Esophagus muscularis mucosa (tissue), 4 donors: Measurements from ENCODE around the gene EED. TPM values are rescaled to one million over a fixed set of nuclear protein-coding genes. Genes with fewer than 3 reads are reported as not detected.

Experiments used
- DNase-seq: peaks from one replicate; pipeline ENCODE4 v3.0.0-alpha.2; 2017; ENCODE audit errors: extremely low spot score
- H3K27ac ChIP-seq, 4 donors: fragments of 200-600 bp; sonication (generic); replicated peaks in 1 of 4; 1 replicate in 3 of 4; 2 replicates in 1 of 4; pipeline ENCODE4 v1.5.1; 2016 to 2019; ENCODE audit warnings: mild to moderate bottlenecking in 1 of 4
- H3K27me3 ChIP-seq, 4 donors: fragments of 200-600 bp; sonication (generic); one replicate each; pipeline versions ENCODE4 v1.5.1 to v1.6.0; 2016 to 2019
- H3K36me3 ChIP-seq, 4 donors: fragments of 200-600 bp; sonication (generic); one replicate each; pipeline ENCODE4 v1.5.1; 2016 to 2019
- H3K4me1 ChIP-seq, 4 donors: fragments of 200-600 bp; sonication (generic); one replicate each; pipeline ENCODE4 v1.5.1; 2016 to 2019
- H3K4me3 ChIP-seq, 4 donors: fragments of 200-600 bp; sonication (generic); 1 replicate in 2 of 4; 2 replicates in 2 of 4; pipeline ENCODE4 v1.5.1; 2016 to 2019; ENCODE audit warnings: mild to moderate bottlenecking in 4 of 4, moderate library complexity in 1 of 4
- H3K9me3 ChIP-seq, 4 donors: fragments of 200-600 bp; sonication (generic); 1 replicate in 3 of 4; 2 replicates in 1 of 4; pipeline ENCODE4 v1.5.1; 2016 to 2019
- EP300 ChIP-seq: sonication (generic); formaldehyde crosslinking; IDR thresholded peaks from one replicate; pipeline ENCODE4 v1.6.1; 2017; ENCODE audit warnings: antibody characterized with exemption
- POLR2A ChIP-seq: fragments of 450-650 bp; IDR thresholded peaks from one replicate; pipeline ENCODE4 v1.6.1; 2017; ENCODE audit warnings: antibody characterized with exemption, moderate library complexity, mild to moderate bottlenecking, low read depth
- POLR2AphosphoS5 ChIP-seq, 2 donors: sonication (generic); formaldehyde crosslinking; IDR thresholded peaks; one replicate each; pipeline ENCODE4 v1.6.1; 2017; ENCODE audit warnings: antibody characterized with exemption in 2 of 2
- WGBS: methylation state at CpG from one replicate; pipeline ENCODE4 v1.1.5; 2018; 5-methylcytosine and 5-hydroxymethylcytosine counted together
- intact Hi-C: fragments of 100-400 bp; cut with DNase I; formaldehyde crosslinking; loops from one replicate; pipeline ENCODE4 v1.15.1; 2023
- total RNA-seq, 4 donors: library from RNA; depleted of rRNA; stranded (reverse); fragments of >200 nt; gene quantifications; one replicate each; pipeline versions ENCODE4 v1.1.0 to v1.2.1, GENCODE V29; 2016
- TF ChIP-seq, protein P1 (sequence below), 3 experiments: fragments of 200-600 bp in 2 of 3; fragments of 450-650 bp in 1 of 3; sonication (generic) in 2 of 3; IDR thresholded peaks; one replicate each; pipeline ENCODE4 v1.5.1; 2017 to 2019; ENCODE audit warnings: antibody characterized with exemption in 3 of 3, mild to moderate bottlenecking in 2 of 3, moderate library complexity in 1 of 3

EED gene
- total RNA-seq, 4 donors from 2014 or later: 11.1 to 14.7 (median 13.4) TPM

DNA sequence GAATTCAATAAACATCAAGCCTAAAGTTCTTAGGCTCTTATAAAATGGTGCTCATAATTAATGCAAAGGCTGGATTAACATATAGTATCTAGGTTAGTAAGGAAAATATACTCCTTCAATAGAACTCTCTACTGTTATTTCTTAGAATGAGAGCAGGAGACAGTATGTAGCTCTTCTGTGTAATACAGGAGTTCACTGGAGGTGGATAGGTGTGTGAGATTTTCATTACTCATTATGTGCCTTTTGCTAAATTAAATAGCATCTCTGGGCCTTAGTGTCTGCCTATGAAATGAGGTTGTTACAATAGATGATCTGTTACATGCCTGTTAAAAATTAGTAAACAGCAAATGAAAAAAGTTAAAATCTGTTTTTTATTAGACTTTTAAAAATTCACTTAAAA, 20.6 kb downstream of the EED start:
- TF ChIP-seq POLR2A (no peak), EP300 (no peak), POLR2AphosphoS5 (IDR thresholded peaks at IDR 0.05) (no peak)
- TF ChIP-seq, protein P1, sequence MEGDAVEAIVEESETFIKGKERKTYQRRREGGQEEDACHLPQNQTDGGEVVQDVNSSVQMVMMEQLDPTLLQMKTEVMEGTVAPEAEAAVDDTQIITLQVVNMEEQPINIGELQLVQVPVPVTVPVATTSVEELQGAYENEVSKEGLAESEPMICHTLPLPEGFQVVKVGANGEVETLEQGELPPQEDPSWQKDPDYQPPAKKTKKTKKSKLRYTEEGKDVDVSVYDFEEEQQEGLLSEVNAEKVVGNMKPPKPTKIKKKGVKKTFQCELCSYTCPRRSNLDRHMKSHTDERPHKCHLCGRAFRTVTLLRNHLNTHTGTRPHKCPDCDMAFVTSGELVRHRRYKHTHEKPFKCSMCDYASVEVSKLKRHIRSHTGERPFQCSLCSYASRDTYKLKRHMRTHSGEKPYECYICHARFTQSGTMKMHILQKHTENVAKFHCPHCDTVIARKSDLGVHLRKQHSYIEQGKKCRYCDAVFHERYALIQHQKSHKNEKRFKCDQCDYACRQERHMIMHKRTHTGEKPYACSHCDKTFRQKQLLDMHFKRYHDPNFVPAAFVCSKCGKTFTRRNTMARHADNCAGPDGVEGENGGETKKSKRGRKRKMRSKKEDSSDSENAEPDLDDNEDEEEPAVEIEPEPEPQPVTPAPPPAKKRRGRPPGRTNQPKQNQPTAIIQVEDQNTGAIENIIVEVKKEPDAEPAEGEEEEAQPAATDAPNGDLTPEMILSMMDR (IDR thresholded peaks at IDR 0.05): no peak
- no peak overlapping the region for H3K4me3 ChIP-seq
- H3K36me3 ChIP-seq: peaks cover 9 to 51% (median 29%) of the 10 kb centered on the region in 4 donors
- no peaks in the 10 kb centered on the region for H3K9me3 ChIP-seq
- H3K4me1 ChIP-seq: peaks cover 0 to 8% (median 0%) of the 10 kb centered on the region in 4 donors
- no peak overlapping the region for H3K27ac ChIP-seq
- intact Hi-C loops: no loop called here
- no peak for DNase-seq
- no peaks in the 10 kb centered on the region for H3K27me3 ChIP-seq

DNA sequence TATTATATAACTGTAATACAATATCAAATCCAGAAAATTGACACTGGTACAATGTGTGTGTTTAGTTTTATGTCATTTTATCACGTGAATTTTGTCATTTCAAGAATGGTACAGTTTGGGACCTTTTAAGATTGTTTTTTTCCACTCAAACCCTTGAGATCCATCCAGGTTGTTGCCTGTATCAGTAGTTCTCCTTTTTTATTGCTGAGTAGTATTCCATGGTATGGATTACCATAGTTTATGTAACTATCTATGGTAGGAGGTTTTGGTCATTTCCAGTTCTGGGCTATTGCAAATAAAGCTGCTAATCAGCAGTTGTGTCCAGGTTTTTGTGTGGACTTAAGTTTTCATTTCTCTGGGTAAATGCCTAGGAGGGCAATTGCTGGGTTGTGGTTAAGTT, 25.1 kb downstream of the EED start:
- no peaks in the 10 kb centered on the region for H3K9me3 ChIP-seq
- WGBS: 96% methylated on average over 1 of the region's 1 CpG
- no peak overlapping the region for H3K4me3 ChIP-seq
- H3K4me1 ChIP-seq: no peaks in the 10 kb centered on the region
- TF ChIP-seq POLR2A: no peak
- TF ChIP-seq, protein P1 (IDR thresholded peaks at IDR 0.05): no peak
- no peak for TF ChIP-seq EP300
- TF ChIP-seq POLR2AphosphoS5 (IDR thresholded peaks at IDR 0.05): no peak
- H3K27ac ChIP-seq: no peak overlapping the region
- H3K27me3 ChIP-seq: no peaks in the 10 kb centered on the region
- intact Hi-C loops: no loop called here
- no peak for DNase-seq
- H3K36me3 ChIP-seq: peaks cover 0 to 17% (median 8%) of the 10 kb centered on the region in 4 donors

DNA sequence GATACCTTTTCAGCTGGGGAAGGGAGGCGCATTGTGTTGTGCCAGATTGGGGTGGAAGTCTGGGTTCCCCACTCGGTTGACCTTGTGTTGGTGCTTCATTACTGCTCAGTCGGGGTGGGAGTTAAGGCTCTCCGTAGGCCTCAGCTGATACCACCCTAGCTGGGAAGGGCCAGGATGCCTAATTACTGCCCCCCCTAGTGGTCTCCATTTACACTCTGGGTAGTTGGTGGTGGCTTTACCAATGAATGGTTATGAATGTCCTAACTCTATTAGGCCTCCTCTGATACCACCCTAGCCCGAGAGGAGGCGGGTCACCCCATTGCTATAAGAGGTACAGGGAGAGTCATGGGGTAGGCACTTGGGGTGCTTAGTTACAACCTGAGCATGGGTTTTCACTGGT, 29.9 kb downstream of the EED start:
- Histone ChIP-seq H3K4me1 (no peaks in the 10 kb centered on the region), H3K27ac (no peak overlapping the region), H3K36me3 (peaks cover 0 to 37% (median 20%) of the 10 kb centered on the region in 4 donors), H3K9me3 (no peaks in the 10 kb centered on the region), H3K27me3 (no peaks in the 10 kb centered on the region), H3K4me3 (no peak overlapping the region)
- WGBS: 95% methylated on average over 4 of the region's 6 CpGs
- intact Hi-C loops: no loop called here
- TF ChIP-seq POLR2A (no peak), EP300 (no peak), POLR2AphosphoS5 (IDR thresholded peaks at IDR 0.05) (no peak)
- TF ChIP-seq, protein P1 (IDR thresholded peaks at IDR 0.05): no peak
- DNase-seq: no peak

DNA sequence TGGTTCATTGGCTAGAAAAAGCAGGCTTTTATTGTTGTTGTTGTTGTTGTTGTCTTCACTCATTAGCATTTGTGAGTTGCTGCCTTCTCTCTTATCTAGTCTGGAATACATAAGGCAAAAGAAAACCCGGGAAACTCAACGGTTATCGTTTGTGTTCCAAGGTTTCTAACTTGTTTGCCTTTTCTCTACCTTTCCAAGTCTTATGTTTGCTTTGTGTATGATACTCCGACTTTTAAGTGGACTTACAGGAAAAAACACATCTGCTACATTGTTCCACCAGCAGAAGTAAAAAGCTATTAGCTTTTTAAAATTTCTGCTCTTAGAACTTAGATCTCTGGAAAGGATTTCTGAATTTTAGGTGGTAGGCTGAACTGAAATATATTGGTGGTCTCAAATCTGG, 30.4 kb downstream of the EED start:
- 77% methylated on average over 4 of the region's 4 CpGs for WGBS
- Histone ChIP-seq H3K4me1 (no peaks in the 10 kb centered on the region), H3K27ac (no peak overlapping the region), H3K4me3 (no peak overlapping the region), H3K27me3 (no peaks in the 10 kb centered on the region), H3K9me3 (no peaks in the 10 kb centered on the region), H3K36me3 (peaks cover 0 to 38% (median 20%) of the 10 kb centered on the region in 4 donors)
- TF ChIP-seq POLR2AphosphoS5 (IDR thresholded peaks at IDR 0.05): no peak
- no peak for TF ChIP-seq EP300
- TF ChIP-seq, protein P1 (IDR thresholded peaks at IDR 0.05): no peak
- no peak for TF ChIP-seq POLR2A
- intact Hi-C loops: no loop called here
- no peak for DNase-seq
